Mammary epithelial cell (primary cell): ENCODE results near the gene SLC9C1.

Experiments used
- CTCF ChIP-seq, 2 donors: IDR thresholded peaks in 1 of 2; conservative IDR thresholded peaks in 1 of 2; 2 replicates each; pipeline ENCODE4 v1.5.1; 2011 to 2012; ENCODE audit warnings: inconsistent platforms in 2 of 2, low read length in 2 of 2, mild to moderate bottlenecking in 2 of 2, control low read depth in 1 of 2, low read depth in 1 of 2; ENCODE audit not compliant: insufficient read depth in 1 of 2; ENCODE audit errors: extremely low read depth in 1 of 2
- EZH2 ChIP-seq: IDR thresholded peaks from 2 replicates; pipeline ENCODE4 v1.6.1; 2012; ENCODE audit warnings: low read length, inconsistent platforms, borderline replicate concordance

GRCh38 chr3:112261742-112262141 is 32.3 kb downstream of the SLC9C1 start:
- no peak for TF ChIP-seq CTCF (conservative IDR thresholded peaks at IDR 0.05 in 1 of 2, IDR thresholded peaks at IDR 0.05 in 1 of 2; ENCODE audit: extremely low read depth in 1 of 2, insufficient read depth in 1 of 2, low read depth in 1 of 2, low read length in 2 of 2)
- no peak for TF ChIP-seq EZH2
